Measurements from ENCODE around the gene OTOP1.
"Not testable (repeated sequence)": the region's sequence is repeated elsewhere in the genome, so short reads cannot be mapped to it uniquely, and the experiment has no call there.

OTOP1 gene

DNA sequence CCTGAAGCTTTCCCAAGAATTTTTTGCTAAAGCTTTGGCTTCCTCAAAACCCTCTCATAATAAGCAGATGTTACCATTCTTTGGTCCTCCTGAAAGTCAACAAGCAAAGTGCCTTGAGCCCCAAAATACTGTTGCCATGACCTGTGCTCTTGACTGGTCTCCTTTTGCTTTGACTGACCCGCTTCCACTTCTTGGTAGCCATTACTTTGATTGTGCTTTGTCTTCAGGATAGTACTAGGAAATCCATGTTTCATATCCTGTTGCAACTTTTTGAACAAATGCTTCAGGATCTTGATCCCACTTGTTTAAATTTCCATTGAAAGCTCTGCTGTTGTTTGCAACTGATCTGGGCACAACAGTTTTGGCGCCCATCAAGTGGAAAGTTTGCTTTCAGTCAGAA lies 6.9 kb upstream of the OTOP1 start:
- TF ChIP-seq, protein P1, sequence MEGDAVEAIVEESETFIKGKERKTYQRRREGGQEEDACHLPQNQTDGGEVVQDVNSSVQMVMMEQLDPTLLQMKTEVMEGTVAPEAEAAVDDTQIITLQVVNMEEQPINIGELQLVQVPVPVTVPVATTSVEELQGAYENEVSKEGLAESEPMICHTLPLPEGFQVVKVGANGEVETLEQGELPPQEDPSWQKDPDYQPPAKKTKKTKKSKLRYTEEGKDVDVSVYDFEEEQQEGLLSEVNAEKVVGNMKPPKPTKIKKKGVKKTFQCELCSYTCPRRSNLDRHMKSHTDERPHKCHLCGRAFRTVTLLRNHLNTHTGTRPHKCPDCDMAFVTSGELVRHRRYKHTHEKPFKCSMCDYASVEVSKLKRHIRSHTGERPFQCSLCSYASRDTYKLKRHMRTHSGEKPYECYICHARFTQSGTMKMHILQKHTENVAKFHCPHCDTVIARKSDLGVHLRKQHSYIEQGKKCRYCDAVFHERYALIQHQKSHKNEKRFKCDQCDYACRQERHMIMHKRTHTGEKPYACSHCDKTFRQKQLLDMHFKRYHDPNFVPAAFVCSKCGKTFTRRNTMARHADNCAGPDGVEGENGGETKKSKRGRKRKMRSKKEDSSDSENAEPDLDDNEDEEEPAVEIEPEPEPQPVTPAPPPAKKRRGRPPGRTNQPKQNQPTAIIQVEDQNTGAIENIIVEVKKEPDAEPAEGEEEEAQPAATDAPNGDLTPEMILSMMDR (IDR thresholded peaks at IDR 0.05; ENCODE audit: low read length, missing control alignments): no peak
- no peak for DNase-seq (ENCODE audit: low read depth)
- H3K4me3 ChIP-seq (replicated peaks; ENCODE audit: low read depth, low read length): no peak overlapping the region

DNA sequence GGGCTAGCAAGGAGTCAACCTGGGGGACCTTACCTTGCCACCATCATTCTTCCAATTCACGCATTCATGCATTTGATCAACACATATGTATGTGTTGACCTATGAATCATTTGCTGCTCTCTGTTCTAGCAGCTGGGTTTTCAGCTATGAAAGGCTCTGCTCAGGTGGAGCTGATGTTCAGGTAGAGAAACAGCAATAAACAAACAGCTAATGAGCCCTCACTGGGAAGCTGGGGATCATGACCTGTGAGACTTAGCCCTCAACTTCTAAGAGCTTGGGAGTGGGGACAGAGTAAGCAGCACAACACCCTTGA lies 1.6 kb upstream of the OTOP1 start:
- no peak for DNase-seq (ENCODE audit: low read depth)
- no peak overlapping the region for H3K4me3 ChIP-seq (replicated peaks; ENCODE audit: low read depth, low read length)
- TF ChIP-seq, protein P1 (IDR thresholded peaks at IDR 0.05; ENCODE audit: low read length, missing control alignments): no peak

DNA sequence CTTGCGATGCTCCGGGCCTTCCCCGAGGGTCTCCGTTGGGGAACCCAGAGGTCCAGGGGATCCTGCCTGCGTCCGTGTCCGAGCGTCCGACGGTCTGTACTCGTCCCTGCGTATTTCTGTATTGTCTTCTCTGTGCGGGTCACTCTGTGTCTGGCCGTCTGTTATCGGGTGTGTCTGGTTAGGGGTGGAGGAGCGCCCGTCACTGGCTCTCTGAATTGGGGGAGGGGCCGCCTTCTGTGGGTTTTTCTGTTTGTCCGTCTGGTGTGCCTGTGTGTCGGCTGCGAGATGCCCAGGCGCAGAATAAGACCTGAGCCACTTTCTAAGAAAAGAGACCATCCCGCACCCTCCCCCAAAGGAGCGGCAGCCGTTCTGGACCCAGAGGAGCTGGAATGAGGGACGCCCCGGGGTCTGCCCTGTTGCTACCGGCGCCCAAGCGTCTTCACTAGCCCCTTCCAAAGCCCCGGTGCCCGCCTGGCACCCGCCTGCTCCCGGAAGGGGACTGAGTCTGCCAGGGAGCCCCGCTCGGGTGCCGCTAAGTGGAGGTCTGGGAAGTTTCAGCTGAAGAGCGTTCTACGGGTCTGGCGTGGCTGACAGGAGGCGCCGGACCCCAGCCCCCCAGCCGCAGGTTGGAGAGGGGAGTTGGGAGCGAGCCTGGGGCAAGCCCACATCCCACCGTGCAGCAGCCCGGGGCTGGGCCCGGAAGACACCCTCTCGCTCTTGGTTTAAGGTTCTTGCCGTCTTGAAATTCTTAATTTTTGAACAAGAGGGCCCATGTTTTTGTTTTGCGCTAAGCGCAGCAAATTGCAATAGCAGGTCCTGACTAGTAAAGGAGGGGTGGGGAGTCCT lies 1.0 kb upstream of the OTOP1 start:
- H3K4me3 ChIP-seq (replicated peaks; ENCODE audit: low read depth, low read length): no peak overlapping the region
- DNase-seq (ENCODE audit: low read depth): no peak
- TF ChIP-seq, protein P1 (IDR thresholded peaks at IDR 0.05; ENCODE audit: low read length, missing control alignments): no peak

DNA sequence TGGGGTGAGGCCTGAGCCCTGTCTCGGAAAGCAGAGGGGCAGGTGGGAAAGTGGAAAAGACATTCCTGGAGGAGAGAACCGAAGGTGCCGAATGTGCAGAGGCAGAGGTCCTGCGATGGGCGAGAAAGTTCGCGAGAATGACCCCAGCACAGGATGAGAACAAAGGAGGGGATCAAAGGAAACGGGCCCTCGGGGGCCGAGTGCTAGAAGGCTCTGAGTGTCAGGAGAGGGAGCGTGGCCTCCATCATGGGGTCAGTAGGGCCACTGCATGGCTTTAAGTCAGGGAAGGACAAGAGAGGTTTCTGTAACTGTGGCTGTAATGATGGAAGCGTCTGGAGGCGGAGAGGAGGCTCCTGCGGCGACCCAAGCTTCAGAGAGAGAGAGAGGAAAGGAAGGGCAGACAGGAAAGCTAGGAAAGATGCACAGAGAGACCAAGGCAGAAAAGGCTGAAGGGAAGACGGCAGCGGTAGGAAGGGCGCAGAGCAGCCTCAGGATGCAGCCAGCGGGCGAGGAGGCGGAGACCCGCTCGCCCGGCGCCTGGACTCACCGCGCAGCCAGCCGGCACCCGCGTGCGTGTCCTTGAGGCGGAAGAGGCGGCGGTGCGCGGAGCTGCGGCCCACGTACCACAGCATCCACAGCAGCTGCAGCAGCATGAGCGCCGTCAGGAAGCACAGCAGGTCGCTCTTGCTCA lies 669 bp downstream of the OTOP1 start:
- H3K4me3 ChIP-seq (replicated peaks; ENCODE audit: low read depth, low read length): no peak overlapping the region
- TF ChIP-seq, protein P1 (IDR thresholded peaks at IDR 0.05; ENCODE audit: low read length, missing control alignments): no peak
- DNase-seq (ENCODE audit: low read depth): no peak

DNA sequence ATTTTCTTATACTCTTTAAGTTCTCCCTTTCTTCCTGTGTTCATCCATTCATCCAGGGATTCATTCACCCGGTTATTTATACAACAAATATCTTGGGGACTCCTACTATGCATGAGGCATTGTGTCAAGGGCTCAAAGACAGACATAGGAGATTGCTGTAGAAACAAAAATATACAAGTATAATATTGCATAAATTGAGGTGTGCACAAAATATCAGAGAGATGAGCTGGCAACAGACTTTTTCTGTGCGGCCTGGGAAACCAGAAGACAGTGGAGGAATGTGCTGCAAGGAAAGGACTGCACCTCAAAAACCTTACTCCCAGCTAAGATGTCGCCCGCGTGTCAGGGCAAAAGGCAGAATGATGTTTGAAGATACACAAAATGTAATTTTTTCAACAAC lies 9.6 kb downstream of the OTOP1 start:
- TF ChIP-seq, protein P1 (IDR thresholded peaks at IDR 0.05; ENCODE audit: low read length, missing control alignments): no peak
- no peak for DNase-seq (ENCODE audit: low read depth)

DNA sequence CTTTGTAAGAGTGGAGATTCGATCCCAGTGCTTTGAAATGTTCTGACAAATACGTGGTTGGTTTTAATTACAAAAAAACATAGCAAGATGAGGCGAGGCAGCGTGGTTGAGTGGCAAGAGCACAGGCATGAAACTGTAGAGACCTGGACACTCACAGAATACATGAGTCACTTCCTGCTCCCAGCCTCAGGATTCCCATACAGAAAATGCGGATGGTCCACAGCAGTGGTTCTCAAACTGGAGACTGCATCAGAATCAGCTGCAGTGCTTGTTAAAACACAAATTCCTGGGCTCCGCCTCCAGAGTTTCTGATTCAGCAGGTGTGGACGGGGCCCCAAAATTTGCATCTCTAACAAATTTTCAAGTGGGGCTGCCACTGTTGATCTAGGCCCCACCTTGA lies 10.1 kb downstream of the OTOP1 start:
- no peak overlapping the region for H3K4me3 ChIP-seq (replicated peaks; ENCODE audit: low read depth, low read length)
- peak; percentile 27 for DNase-seq (ENCODE audit: low read depth)
- TF ChIP-seq, protein P1 (IDR thresholded peaks at IDR 0.05; ENCODE audit: low read length, missing control alignments): no peak

More for the DNA sequence above, 9.6 kb downstream of the OTOP1 start:
- H3K4me3 ChIP-seq (replicated peaks; ENCODE audit: low read depth, low read length): no peak overlapping the region

DNA sequence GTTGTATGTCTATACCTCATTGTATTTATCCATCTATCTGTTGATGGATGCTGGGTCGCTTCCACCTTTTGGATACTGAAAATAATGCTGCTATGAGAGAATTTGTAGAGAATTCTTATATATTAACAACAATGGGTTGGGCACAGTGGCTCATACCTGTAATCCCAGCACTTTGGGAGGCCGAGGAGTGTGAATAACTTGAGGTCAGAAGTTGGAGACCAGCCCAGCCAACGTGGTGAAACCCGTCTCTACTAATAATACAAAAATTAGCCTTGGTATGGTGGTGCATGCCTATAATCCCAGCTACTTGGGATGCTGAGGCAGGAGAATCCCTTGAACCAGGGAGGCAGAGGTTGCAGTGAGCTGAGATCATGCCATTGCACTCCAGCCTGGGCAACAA lies 13.1 kb downstream of the OTOP1 start:
- not testable (repeated sequence) for H3K4me3 ChIP-seq (replicated peaks; ENCODE audit: low read depth, low read length); DNase-seq (ENCODE audit: low read depth)

Measured in fibroblast of pulmonary artery (primary cell).